GM19455 (cell line): ENCODE measurements around the gene RRN3.
"Not testable (repeated sequence)": the region's sequence is repeated elsewhere in the genome, so short reads cannot be mapped to it uniquely, and the experiment has no call there.

Experiments
- ATAC-seq: cut with Tn5 transposase; IDR thresholded peaks from one replicate; pipeline ENCODE4 v1.9.1; 2021; ENCODE audit not compliant: unreplicated experiment

The RRN3 gene

GRCh38 chr16:15099366-15099909 lies 5.4 kb upstream of the RRN3 start:
- ATAC-seq = not testable (repeated sequence)

- not testable (repeated sequence) for ATAC-seq
These were observed 2.5 kb upstream of the RRN3 start for GRCh38 chr16:15096583-15096972.

GRCh38 chr16:15093571-15093954 lies 509 bp downstream of the RRN3 start:
- ATAC-seq = not testable (repeated sequence)

GRCh38 chr16:15090663-15091269 lies 3.3 kb downstream of the RRN3 start:
- not testable (repeated sequence) for ATAC-seq

GRCh38 chr16:15082788-15083187 lies 11.3 kb downstream of the RRN3 start:
- ATAC-seq = not testable (repeated sequence)

GRCh38 chr16:15080883-15081282 lies 13.2 kb downstream of the RRN3 start:
- ATAC-seq = not testable (repeated sequence)

GRCh38 chr16:15076161-15076560 lies 17.9 kb downstream of the RRN3 start:
- ATAC-seq = not testable (repeated sequence)

- no peak for ATAC-seq
These were observed 21.0 kb downstream of the RRN3 start for GRCh38 chr16:15073101-15073500.

- not testable (repeated sequence) for ATAC-seq
These were observed 21.9 kb downstream of the RRN3 start for GRCh38 chr16:15071916-15072769.

GRCh38 chr16:15071013-15071412 lies 23.1 kb downstream of the RRN3 start:
- not testable (repeated sequence) for ATAC-seq

- ATAC-seq = not testable (repeated sequence)
These were observed 27.4 kb downstream of the RRN3 start for GRCh38 chr16:15066690-15067089.

- ATAC-seq = not testable (repeated sequence)
These were observed 28.1 kb downstream of the RRN3 start for GRCh38 chr16:15065961-15066360.

GRCh38 chr16:15062085-15062810 lies 31.8 kb downstream of the RRN3 start:
- not testable (repeated sequence) for ATAC-seq

GRCh38 chr16:15059324-15059723 lies 34.7 kb downstream of the RRN3 start:
- ATAC-seq = no peak

- no peak for ATAC-seq
These were observed 36.2 kb downstream of the RRN3 start for GRCh38 chr16:15057681-15058417.

GRCh38 chr16:15055141-15056053 lies 38.7 kb downstream of the RRN3 start:
- ATAC-seq = peak; percentile 64

- no peak for ATAC-seq
These were observed 39.5 kb downstream of the RRN3 start for GRCh38 chr16:15054357-15055140.

- no peak for ATAC-seq
These were observed 40.2 kb downstream of the RRN3 start for GRCh38 chr16:15053904-15054303.
